GM23338 (cell line): ENCODE results near the gene PGAP6. TPM values are rescaled to one million over a fixed set of nuclear protein-coding genes. Genes with fewer than 3 reads are reported as not detected.

Experiments
- ATAC-seq: fragments of 200-7000 bp; cut with Tn5 transposase; 3 replicates; pipeline ENCODE4 v1.9.1; 2020
- DNase-seq: peaks from one replicate; pipeline ENCODE4 v3.0.0-alpha.2; 2015; ENCODE audit warnings: low spot score
- H2AFZ ChIP-seq: fragments of 200-600 bp; sonication (generic); 2 replicates; pipeline ENCODE4 v1.8.0; 2016; ENCODE audit warnings: antibody characterized with exemption, mild to moderate bottlenecking, moderate library complexity
- H3F3A ChIP-seq: fragments of 200-600 bp; sonication (generic); replicated peaks from 2 replicates; pipeline ENCODE4 v1.8.0; 2017; ENCODE audit warnings: antibody characterized with exemption, mixed run types, low read depth
- H3K27ac ChIP-seq: fragments of 200-600 bp; sonication (generic); 2 replicates; pipeline ENCODE4 v1.6.1; 2016; ENCODE audit warnings: low read depth
- H3K27me3 ChIP-seq: fragments of 200-600 bp; sonication (generic); 2 replicates; pipeline ENCODE4 v1.8.0; 2016; ENCODE audit warnings: mild to moderate bottlenecking, mixed run types, moderate library complexity; ENCODE audit not compliant: insufficient read depth
- H3K36me3 ChIP-seq: fragments of 200-600 bp; sonication (generic); 2 replicates; pipeline ENCODE4 v1.8.0; 2016; ENCODE audit warnings: mild to moderate bottlenecking; ENCODE audit not compliant: insufficient read depth
- H3K4me1 ChIP-seq: fragments of 200-600 bp; sonication (generic); 2 replicates; pipeline ENCODE4 v1.8.0; 2016; ENCODE audit warnings: mild to moderate bottlenecking, moderate library complexity; ENCODE audit not compliant: insufficient read depth
- H3K4me2 ChIP-seq: fragments of 200-600 bp; sonication (generic); 2 replicates; pipeline ENCODE4 v1.7.1; 2017; ENCODE audit warnings: mixed run types
- H3K4me3 ChIP-seq: fragments of 200-600 bp; sonication (generic); 2 replicates; pipeline ENCODE4 v1.6.1; 2016; ENCODE audit warnings: mixed run types
- H3K79me2 ChIP-seq: fragments of 200-600 bp; sonication (generic); replicated peaks from 2 replicates; pipeline ENCODE4 v1.8.0; 2017; ENCODE audit warnings: mild to moderate bottlenecking; ENCODE audit not compliant: insufficient read depth
- H3K9me2 ChIP-seq: fragments of 200-600 bp; sonication (generic); 2 replicates; pipeline ENCODE4 v1.8.0; 2017; ENCODE audit not compliant: insufficient read depth
- H4K20me1 ChIP-seq: fragments of 200-600 bp; sonication (generic); replicated peaks from 2 replicates; pipeline ENCODE4 v1.8.0; 2017; ENCODE audit warnings: mild to moderate bottlenecking; ENCODE audit not compliant: insufficient read depth
- H3K27ac Mint-ChIP-seq: 2 replicates; pipeline ENCODE4 v1.8.0; 2020; ENCODE audit warnings: inconsistent platforms, mild to moderate bottlenecking, moderate library complexity, mixed read lengths
- H3K27me3 Mint-ChIP-seq: 3 replicates; pipeline ENCODE4 v1.8.0; 2022; ENCODE audit warnings: low read depth, mild to moderate bottlenecking, moderate library complexity, mixed read lengths, inconsistent platforms; ENCODE audit not compliant: insufficient read depth, poor library complexity
- H3K36me3 Mint-ChIP-seq: 3 replicates; pipeline ENCODE4 v1.8.0; 2021; ENCODE audit warnings: low read depth, mild to moderate bottlenecking, inconsistent platforms, moderate library complexity, mixed read lengths
- H3K4me1 Mint-ChIP-seq: 3 replicates; pipeline ENCODE4 v1.8.0; 2020; ENCODE audit warnings: mild to moderate bottlenecking, inconsistent platforms, mixed read lengths
- H3K4me3 Mint-ChIP-seq: 3 replicates; pipeline ENCODE4 v1.8.0; 2021; ENCODE audit warnings: moderate library complexity, mild to moderate bottlenecking, inconsistent platforms, mixed read lengths
- H3K9me3 Mint-ChIP-seq: 3 replicates; pipeline ENCODE4 v1.8.0; 2020; ENCODE audit warnings: moderate library complexity, mild to moderate bottlenecking, inconsistent platforms, mixed read lengths
- CREB1 ChIP-seq: fragments of 250-450 bp; sonication (Bioruptor Pico); IDR thresholded peaks from 2 replicates; pipeline ENCODE4 v1.5.0; 2020; ENCODE audit warnings: low read depth, mild to moderate bottlenecking, moderate library complexity
- CTCF ChIP-seq, 2 experiments: fragments of 200-600 bp in 1 of 2; sonication (generic) in 1 of 2; conservative IDR thresholded peaks; 2 replicates each; pipeline versions ENCODE4 v1.5.1 to v1.6.1; 2016 to 2017; ENCODE audit warnings: antibody characterized with exemption in 2 of 2, low read depth in 2 of 2, mild to moderate bottlenecking in 2 of 2, moderate library complexity in 1 of 2
- ETS1 ChIP-seq: IDR thresholded peaks from 2 replicates; pipeline ENCODE4 v1.6.1; 2016; ENCODE audit warnings: antibody characterized with exemption
- EZH2phosphoT487 ChIP-seq: fragments of 200-600 bp; sonication (generic); IDR thresholded peaks from one replicate; pipeline ENCODE4 v1.8.1; 2018; ENCODE audit warnings: antibody characterized with exemption; ENCODE audit not compliant: unreplicated experiment
- JUNB ChIP-seq: IDR thresholded peaks from one replicate; pipeline ENCODE4 v1.6.1; 2016; ENCODE audit warnings: antibody characterized with exemption; ENCODE audit not compliant: unreplicated experiment
- REST ChIP-seq: IDR thresholded peaks from one replicate; pipeline ENCODE4 v1.6.1; 2018; ENCODE audit warnings: antibody characterized with exemption; ENCODE audit not compliant: unreplicated experiment
- STAT1 ChIP-seq: IDR thresholded peaks from one replicate; pipeline ENCODE4 v1.6.1; 2016; ENCODE audit warnings: antibody characterized with exemption; ENCODE audit not compliant: unreplicated experiment
- ZNF114 ChIP-seq: fragments of 250-450 bp; sonication (Bioruptor Pico); IDR thresholded peaks from 2 replicates; pipeline ENCODE4 v1.5.0; 2020; ENCODE audit warnings: mild to moderate bottlenecking, moderate library complexity
- ZNF331 ChIP-seq: fragments of 250-450 bp; sonication (Bioruptor Pico); IDR thresholded peaks from 2 replicates; pipeline ENCODE4 v1.5.0; 2020; ENCODE audit warnings: low read depth, mild to moderate bottlenecking, moderate library complexity
- polyA plus RNA-seq: library from polyadenylated mRNA; unstranded; fragments of >200 nt; fragmentation: Nextera tagmentation; extraction: Ambion mirVana; gene quantifications from 2 replicates; pipeline ENCODE4 v1.2.1, GENCODE V29; 2016
- total RNA-seq: library from RNA; depleted of rRNA; stranded (reverse); fragments of >200 nt; shearing (Covaris generic); gene quantifications from 2 replicates; pipeline ENCODE4 v1.2.3, GENCODE V29; 2014

The PGAP6 gene
- total and polyA plus RNA-seq, 2 experiments from 2014 or later = 25.1 to 112 TPM

GRCh38 chr16:381012-381788, 578 bp downstream of the PGAP6 start:
- Histone ChIP-seq H3K27me3 (no peaks in the 10 kb centered on the region), H4K20me1 (peaks cover 5% of the 10 kb centered on the region), H3K4me3 (peak overlapping the region; percentile 95), H3K79me2 (peaks cover 29% of the 10 kb centered on the region), H3K9me2 (no peaks in the 10 kb centered on the region), H3K4me2 (peak overlapping the region; percentile 90), H3K36me3 (peaks cover 3% of the 10 kb centered on the region; the same call in 1 of the 2 replicates), H3K4me1 (peaks cover 38% of the 10 kb centered on the region), H3K27ac (no peak overlapping the region), H3F3A (peaks cover 32% of the 10 kb centered on the region), H2AFZ (no peak overlapping the region)
- Mint-ChIP-seq H3K36me3 (peaks cover 10% of the 10 kb centered on the region; the same call in 2 of the 3 replicates), H3K4me3 (peak overlapping the region; percentile 83), H3K27me3 (peaks cover 30% of the 10 kb centered on the region), H3K4me1 (peaks cover 28% of the 10 kb centered on the region), H3K27ac (no peak overlapping the region), H3K9me3 (no peaks in the 10 kb centered on the region; the same call in 2 of the 3 replicates)
- ATAC-seq (peak; percentile 4), DNase-seq (peak; percentile 59)
- TF ChIP-seq ZNF331 = no peak
- TF ChIP-seq CTCF (conservative IDR thresholded peaks at IDR 0.05; ENCODE audit: low read depth in 2 of 2) = 0 out of 4 replicates have a peak, but pooled peaks of 1 of the 2 experiments have one; percentile 1
- no peak for TF ChIP-seq ZNF114
- TF ChIP-seq ETS1 = peak; percentile 60
- TF ChIP-seq CREB1 (CRISPR knock-in tag) = no peak
- no peak for TF ChIP-seq EZH2phosphoT487
- no peak for TF ChIP-seq STAT1
- TF ChIP-seq REST = no peak
- no peak for TF ChIP-seq JUNB
